GM12873 (cell line): ENCODE data around the gene SLC2A6.

Experiments used
- CTCF ChIP-seq: IDR thresholded peaks from 2 replicates; pipeline ENCODE4 v1.5.1; 2012; ENCODE audit warnings: low read depth, mild to moderate bottlenecking, moderate library complexity, low read length, control low read depth; ENCODE audit not compliant: insufficient read depth; ENCODE audit errors: missing control alignments

SLC2A6 gene

GRCh38 chr9:133458643-133459312 is 20.1 kb downstream of the SLC2A6 start:
- TF ChIP-seq CTCF, result no peak

- TF ChIP-seq CTCF, result no peak
These were observed 21.2 kb downstream of the SLC2A6 start for GRCh38 chr9:133457748-133458147.

- TF ChIP-seq CTCF, result no peak
These were observed 21.7 kb downstream of the SLC2A6 start for GRCh38 chr9:133457233-133457632.

- TF ChIP-seq CTCF, result peak; percentile 34
These were observed 22.5 kb downstream of the SLC2A6 start for GRCh38 chr9:133456409-133456808.

- no peak for TF ChIP-seq CTCF
These were observed 23.0 kb downstream of the SLC2A6 start for GRCh38 chr9:133455936-133456335.

GRCh38 chr9:133454943-133455673 is 23.8 kb downstream of the SLC2A6 start:
- no peak for TF ChIP-seq CTCF

GRCh38 chr9:133454325-133454724 is 24.6 kb downstream of the SLC2A6 start:
- TF ChIP-seq CTCF, result no peak
